RWPE1 (cell line): ENCODE results near the gene APOL1.
A peak's percentile ranks its signal among the peaks of the same experiment; 100 is the strongest.

Experiments used
- CTCF ChIA-PET: fragments of 350-600 bp; sonication (Branson Sonifier 250); formaldehyde crosslinking; extraction: SDS; loops from one replicate; lab custom pipeline; 2021; lab: Yijun Ruan, JAX
- POLR2A ChIA-PET: fragments of 400-600 bp; formaldehyde crosslinking; extraction: SDS; loops from one replicate; lab custom pipeline; 2020; ENCODE audit warnings: antibody characterized with exemption; ENCODE audit not compliant: low non-redundant PET; lab: Yijun Ruan, JAX
- DNase-seq: peaks from one replicate; pipeline ENCODE4 v3.0.0; 2012; ENCODE audit warnings: low spot score
- H3K27ac ChIP-seq: fragments of 450-650 bp; 2 replicates; pipeline ENCODE4 v1.5.1; 2017
- TF ChIP-seq, protein P1 (sequence below): fragments of 450-650 bp; conservative IDR thresholded peaks from 2 replicates; pipeline ENCODE4 v1.5.1; 2017; ENCODE audit warnings: low read depth, mild to moderate bottlenecking

The APOL1 gene

DNA sequence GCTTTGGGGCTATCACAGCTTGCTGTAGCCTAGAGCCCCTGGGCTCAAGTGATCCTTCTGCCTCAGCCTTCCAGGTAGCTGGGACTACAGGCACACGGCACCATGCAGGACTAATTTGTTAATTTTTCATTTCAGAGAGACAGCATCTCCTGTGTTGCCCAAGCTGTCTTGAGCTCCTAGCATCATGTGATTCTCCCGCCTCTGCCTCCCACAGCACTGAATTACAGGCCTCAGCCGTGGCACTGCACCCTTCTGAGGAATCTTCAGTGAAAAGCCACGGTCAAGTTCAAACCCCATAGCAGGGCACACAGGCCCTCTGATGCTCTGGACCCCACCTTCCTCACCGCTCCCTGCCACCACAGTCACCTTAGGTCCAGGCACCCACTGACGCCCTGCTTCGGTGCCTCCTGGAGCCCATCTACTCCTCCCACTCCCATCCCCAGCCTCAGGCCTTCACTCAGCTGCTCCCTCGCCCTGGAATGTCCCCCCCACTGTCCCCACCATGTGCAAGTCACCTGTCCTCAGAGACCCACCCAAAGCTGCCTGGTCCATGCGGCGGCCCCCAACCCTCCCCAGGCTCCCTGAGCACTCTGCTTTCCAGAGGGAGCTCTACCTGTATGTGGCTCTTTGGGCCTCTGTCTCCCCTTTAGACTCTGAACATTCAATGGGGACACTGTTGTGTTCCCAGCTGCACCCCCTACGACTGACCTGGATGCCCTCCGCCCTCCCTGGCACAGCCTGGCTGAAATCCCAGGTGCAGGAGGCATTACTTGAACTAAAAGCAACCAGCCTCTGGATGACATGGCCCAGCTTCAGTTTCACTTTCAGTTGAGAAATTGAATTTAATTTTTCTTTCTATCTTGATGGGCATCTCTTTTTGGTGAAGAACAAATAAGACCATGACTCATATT, 15.2 kb upstream of the APOL1 start:
- TF ChIP-seq, protein P1, sequence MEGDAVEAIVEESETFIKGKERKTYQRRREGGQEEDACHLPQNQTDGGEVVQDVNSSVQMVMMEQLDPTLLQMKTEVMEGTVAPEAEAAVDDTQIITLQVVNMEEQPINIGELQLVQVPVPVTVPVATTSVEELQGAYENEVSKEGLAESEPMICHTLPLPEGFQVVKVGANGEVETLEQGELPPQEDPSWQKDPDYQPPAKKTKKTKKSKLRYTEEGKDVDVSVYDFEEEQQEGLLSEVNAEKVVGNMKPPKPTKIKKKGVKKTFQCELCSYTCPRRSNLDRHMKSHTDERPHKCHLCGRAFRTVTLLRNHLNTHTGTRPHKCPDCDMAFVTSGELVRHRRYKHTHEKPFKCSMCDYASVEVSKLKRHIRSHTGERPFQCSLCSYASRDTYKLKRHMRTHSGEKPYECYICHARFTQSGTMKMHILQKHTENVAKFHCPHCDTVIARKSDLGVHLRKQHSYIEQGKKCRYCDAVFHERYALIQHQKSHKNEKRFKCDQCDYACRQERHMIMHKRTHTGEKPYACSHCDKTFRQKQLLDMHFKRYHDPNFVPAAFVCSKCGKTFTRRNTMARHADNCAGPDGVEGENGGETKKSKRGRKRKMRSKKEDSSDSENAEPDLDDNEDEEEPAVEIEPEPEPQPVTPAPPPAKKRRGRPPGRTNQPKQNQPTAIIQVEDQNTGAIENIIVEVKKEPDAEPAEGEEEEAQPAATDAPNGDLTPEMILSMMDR, result no peak
- peak overlapping the region; percentile 89 for H3K27ac ChIP-seq
- POLR2A ChIA-PET, result no interaction called here
- DNase-seq, result no peak
- CTCF ChIA-PET, result interaction anchor here (0.7 kb wide), 1 partner anchor 35 kb away, joined by 3 read pairs; no protein-coding TSS in a partner anchor

DNA sequence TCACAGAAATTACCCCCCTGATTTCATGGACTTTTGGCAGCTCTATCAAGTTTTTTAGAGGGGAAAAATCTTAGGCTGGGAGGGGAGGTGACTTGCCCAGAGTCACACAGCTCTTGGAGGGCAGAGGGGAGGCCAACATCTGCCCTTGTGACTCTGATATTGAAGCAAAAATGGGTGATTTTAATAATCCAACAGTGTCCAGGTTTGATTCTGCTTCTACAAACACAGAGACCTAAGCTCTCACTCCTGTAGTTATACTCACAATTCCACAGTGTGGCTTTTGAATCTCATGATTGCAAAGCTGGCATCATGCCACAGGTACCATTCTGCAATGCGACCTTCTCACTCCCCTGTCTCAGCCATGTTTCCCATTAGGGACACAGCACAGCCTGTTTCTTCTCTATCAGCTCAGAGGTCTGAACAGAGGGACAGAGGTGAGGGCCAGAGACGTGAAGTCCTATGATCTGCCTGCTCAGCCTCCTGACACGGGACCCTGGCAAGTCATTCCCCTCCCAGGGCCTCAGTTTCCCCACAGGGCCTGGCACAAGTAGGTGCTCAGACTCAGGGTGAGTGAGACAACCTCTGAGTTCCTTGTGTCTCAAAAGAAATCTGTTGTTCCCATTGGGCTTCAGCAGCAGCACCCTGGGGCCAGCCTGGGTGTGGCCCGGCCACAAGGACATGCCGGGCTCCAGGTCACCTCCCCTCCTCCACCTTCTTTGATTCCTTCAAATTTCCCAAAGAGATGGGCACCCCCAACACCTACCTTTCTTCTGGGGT, 14.4 kb upstream of the APOL1 start:
- ChIA-PET CTCF (interaction anchor here (0.5 to 1.2 kb wide), 5 partner anchors 14 to 76 kb away, joined by 3 to 4 read pairs (median 3); partner anchors contain the start of gene APOL1), POLR2A (no interaction called here)
- TF ChIP-seq, protein P1, result no peak
- no peak for DNase-seq
- peak overlapping the region; percentile 89 for H3K27ac ChIP-seq

DNA sequence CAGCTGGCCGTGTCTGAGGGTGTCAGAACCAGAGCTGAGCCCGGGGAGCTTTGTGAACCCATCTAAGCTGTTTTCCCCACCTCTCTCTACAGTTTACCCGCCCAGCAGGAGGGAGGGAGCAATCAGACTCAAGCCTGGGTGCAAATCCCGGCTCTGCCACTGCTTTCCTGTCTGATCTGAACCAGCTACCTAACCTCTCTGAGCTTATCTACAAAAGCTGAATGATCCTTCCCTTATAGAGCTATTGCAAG, 13.9 kb upstream of the APOL1 start:
- CTCF ChIA-PET, result interaction anchor here (0.5 to 1.2 kb wide), 4 partner anchors 13 to 76 kb away, joined by 3 to 4 read pairs (median 3); partner anchors contain the start of gene APOL1
- TF ChIP-seq, protein P1, result no peak
- H3K27ac ChIP-seq, result peak overlapping the region; percentile 89
- DNase-seq, result no peak
- POLR2A ChIA-PET, result no interaction called here

DNA sequence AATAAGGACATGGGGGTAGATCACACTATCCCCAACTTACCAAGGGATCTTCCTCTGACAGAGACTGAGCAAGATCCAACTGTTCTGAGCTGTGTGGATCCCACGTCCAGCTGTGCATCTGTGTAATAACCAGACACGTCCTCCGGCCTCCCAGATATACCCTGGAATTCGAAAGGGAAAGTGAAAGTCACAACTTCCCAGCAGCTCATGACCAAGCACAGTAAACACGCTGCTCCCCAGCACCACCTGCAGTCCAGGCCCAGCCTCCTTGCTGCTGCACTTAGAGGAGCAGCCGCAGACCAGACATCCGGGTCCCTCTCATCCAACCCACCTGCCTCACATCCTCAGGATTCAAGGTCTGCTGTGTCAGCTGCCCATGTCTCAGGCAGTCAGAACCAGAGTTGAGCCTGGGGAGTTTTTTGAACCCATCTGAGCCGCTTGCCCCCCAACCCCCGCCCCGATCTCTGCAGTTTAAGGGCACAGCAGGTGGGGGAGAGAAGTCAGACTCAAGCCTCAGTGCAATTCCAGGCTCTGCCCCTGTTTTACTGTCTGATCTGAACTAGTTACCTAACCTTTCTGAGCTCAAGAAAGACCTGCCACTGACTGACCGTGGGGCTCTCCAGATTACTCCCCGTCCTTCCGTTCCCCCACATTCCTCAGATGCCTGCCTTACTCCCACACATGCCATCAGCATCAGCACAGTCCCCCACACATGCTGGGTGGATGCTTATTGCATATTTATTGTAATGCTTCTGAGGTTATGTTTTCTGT, 13.3 kb upstream of the APOL1 start, which contains the start of gene APOL2:
APOL2 (minus strand) TSS at position 127 of the 771 bp plus-strand sequence. CDS start 6,365 bp downstream, outside the sequence.
- CTCF ChIA-PET, result interaction anchor here (0.5 to 1.2 kb wide), 4 partner anchors 13 to 77 kb away, joined by 3 to 4 read pairs (median 3); partner anchors contain the start of gene APOL1
- peak; percentile 86 for DNase-seq
- H3K27ac ChIP-seq, result peak within 1 kb of the TSS; percentile 89
- POLR2A ChIA-PET, result no interaction called here
- TF ChIP-seq, protein P1, result peak; percentile 79

DNA sequence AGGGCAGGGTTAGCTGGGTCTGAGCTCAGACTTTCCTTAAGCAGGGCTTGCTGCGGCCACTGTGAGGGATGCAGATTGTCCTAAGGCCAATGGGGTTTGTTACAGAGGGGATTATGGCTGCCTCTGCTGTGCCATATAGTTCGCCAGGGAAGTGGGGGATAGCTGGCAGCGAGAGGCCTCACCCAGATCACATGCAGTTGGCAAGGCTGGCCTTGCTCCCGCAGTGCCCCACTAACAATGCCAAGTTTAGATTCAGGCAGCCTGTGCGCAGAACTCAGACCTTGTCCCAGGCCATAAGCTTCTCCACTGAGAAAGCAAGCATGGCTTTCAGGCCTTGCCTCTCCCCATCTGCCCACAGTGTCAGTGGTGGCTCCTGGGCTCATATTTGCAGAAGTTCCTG, 8.9 kb upstream of the APOL1 start:
- ChIA-PET POLR2A (no interaction called here), CTCF (interaction anchor here (0.6 to 0.8 kb wide), 2 partner anchors 103 to 893 kb away, joined by 3 read pairs; no protein-coding TSS in a partner anchor)
- H3K27ac ChIP-seq, result no peak overlapping the region
- TF ChIP-seq, protein P1, result no peak
- no peak for DNase-seq
